NT2/D1 (cell line): ENCODE results near the gene ZNF182.
"Not testable (repeated sequence)": the region's sequence is repeated elsewhere in the genome, so short reads cannot be mapped to it uniquely, and the experiment has no call there.

Experiments
- DNase-seq: peaks from one replicate; pipeline ENCODE4 v3.0.0-alpha.2; 2011; ENCODE audit warnings: low read depth, low spot score
- H3K27me3 ChIP-seq: 2 replicates; pipeline ENCODE4 v1.6.0; 2011; ENCODE audit warnings: mild to moderate bottlenecking; ENCODE audit not compliant: insufficient read length, insufficient read depth
- H3K36me3 ChIP-seq: 2 replicates; pipeline ENCODE4 v1.6.1; 2011; ENCODE audit warnings: mild to moderate bottlenecking, low read length, mixed read lengths; ENCODE audit not compliant: insufficient read depth, insufficient read length
- H3K4me1 ChIP-seq: 2 replicates; pipeline ENCODE4 v1.5.1; 2011; ENCODE audit not compliant: insufficient read depth, insufficient read length
- H3K4me3 ChIP-seq: 2 replicates; pipeline ENCODE4 v1.5.1; 2011; ENCODE audit warnings: low read depth; ENCODE audit not compliant: insufficient read length
- H3K9ac ChIP-seq: 2 replicates; pipeline ENCODE4 v1.6.0; 2011; ENCODE audit warnings: low read depth; ENCODE audit not compliant: insufficient read length
- H3K9me3 ChIP-seq: 2 replicates; pipeline ENCODE4 v1.5.1; 2011; ENCODE audit warnings: mild to moderate bottlenecking, low read length; ENCODE audit not compliant: insufficient read depth
- SUZ12 ChIP-seq: IDR thresholded peaks from 2 replicates; pipeline ENCODE4 v1.6.1; 2011; ENCODE audit not compliant: insufficient read length, insufficient read depth; ENCODE audit errors: extremely low read depth
- YY1 ChIP-seq: IDR thresholded peaks from 2 replicates; pipeline ENCODE4 v1.6.1; 2011; ENCODE audit not compliant: insufficient read length, insufficient read depth
- ZNF274 ChIP-seq: IDR thresholded peaks from 2 replicates; pipeline ENCODE4 v1.6.1; 2011; ENCODE audit warnings: mild to moderate bottlenecking, low read depth, low read length

ZNF182 gene

DNA sequence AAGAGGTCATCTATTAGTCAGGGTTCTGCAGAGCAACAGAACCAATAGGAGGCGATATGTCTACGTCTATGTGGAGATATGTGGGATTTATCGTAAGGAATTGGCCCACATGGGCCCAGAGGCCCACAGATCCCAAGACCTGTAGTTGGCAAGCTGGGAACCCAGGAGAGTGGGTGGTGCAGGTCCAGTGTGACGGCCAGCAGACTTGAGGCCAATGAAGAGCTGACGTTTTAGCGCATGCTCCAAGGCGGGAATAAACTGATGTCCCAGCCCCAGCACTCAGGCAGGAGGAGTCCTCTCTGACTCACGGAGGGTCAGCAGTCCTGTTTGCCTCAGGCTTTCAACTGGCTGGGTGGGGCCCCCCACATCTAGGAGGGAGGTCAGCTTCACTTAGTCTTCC is 24.3 kb upstream of the ZNF182 start:
- no peak overlapping the region for H3K9ac ChIP-seq
- no peak overlapping the region for H3K4me3 ChIP-seq
- no peak for DNase-seq
- H3K36me3 ChIP-seq: no peaks in the 10 kb centered on the region
- no peaks in the 10 kb centered on the region for H3K27me3 ChIP-seq
- H3K9me3 ChIP-seq: no peaks in the 10 kb centered on the region
- H3K4me1 ChIP-seq: no peaks in the 10 kb centered on the region
- no peak for TF ChIP-seq ZNF274
- no peak for TF ChIP-seq SUZ12
- TF ChIP-seq YY1: no peak

DNA sequence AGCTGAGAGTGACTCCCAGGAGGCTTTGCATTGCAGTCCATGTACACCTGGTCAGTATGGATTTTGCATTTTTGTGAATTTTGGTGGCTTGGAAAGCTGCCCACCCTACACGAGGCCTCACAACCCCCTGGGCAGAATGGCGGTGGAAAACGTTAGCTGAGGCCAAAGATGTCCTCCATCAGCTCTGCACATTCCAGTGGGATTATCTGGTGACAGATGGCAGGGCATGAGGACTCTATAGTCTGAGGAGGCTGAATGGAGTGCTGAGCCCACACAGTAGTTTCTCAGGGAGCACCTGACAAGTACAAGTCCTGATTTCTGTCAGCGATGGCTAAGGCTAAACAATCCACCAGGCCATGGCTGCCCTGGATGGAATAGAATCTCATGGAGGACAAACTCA is 23.8 kb upstream of the ZNF182 start:
- not testable (repeated sequence) for H3K4me3 ChIP-seq, H3K27me3 ChIP-seq, DNase-seq, H3K9ac ChIP-seq, H3K4me1 ChIP-seq, H3K9me3 ChIP-seq, H3K36me3 ChIP-seq

DNA sequence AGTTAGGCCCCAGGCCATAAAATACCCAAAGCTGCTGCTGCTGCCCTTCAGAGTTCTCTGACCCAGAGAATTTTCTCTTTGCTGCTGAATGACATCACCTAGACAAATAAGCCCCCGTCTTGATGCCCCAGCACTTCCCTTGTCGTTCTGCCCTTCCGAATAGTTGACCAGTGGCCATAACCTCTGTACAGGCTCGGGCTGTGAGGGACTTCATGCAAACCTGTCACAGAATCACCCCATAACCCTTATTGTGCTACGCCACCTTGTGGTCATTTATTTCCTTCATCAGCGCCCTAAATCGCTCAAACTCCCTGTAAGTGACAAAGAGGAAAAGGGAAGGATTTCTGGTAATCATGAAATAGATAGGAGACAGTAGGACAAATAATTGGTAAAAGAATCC is 21.8 kb upstream of the ZNF182 start:
- no peaks in the 10 kb centered on the region for H3K27me3 ChIP-seq
- H3K9me3 ChIP-seq: 0 out of 2 replicates have a peak, but pooled peaks cover 9% of the 10 kb centered on the region
- peak; percentile 67 for DNase-seq
- H3K9ac ChIP-seq: no peak overlapping the region
- TF ChIP-seq SUZ12 (no peak), YY1 (no peak), ZNF274 (no peak)
- no peak overlapping the region for H3K4me3 ChIP-seq
- no peaks in the 10 kb centered on the region for H3K36me3 ChIP-seq
- H3K4me1 ChIP-seq: no peaks in the 10 kb centered on the region

DNA sequence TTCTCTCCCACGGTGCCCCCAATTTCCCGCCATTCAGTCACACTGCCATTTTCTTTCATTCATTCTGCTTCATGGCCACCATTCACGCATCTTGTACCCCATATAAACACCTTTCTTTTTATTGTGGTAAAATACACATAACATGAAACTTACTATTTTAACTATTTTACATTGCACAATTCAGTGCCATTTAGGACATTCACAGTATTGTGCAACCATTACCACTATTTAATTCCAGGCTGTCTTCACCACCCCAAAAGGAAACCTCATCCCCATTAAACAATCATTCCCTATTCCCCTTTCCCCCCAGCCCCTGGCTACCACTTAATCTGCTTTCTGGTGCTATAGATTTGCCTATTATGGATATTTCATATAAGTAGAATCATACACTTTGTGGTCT is 18.9 kb upstream of the ZNF182 start:
- Histone ChIP-seq H3K4me1 (no peaks in the 10 kb centered on the region), H3K9ac (no peak overlapping the region), H3K27me3 (no peaks in the 10 kb centered on the region), H3K9me3 (0 out of 2 replicates have a peak, but pooled peaks cover 9% of the 10 kb centered on the region), H3K4me3 (no peak overlapping the region), H3K36me3 (no peaks in the 10 kb centered on the region)
- TF ChIP-seq ZNF274 (no peak), SUZ12 (no peak), YY1 (no peak)
- DNase-seq: no peak

DNA sequence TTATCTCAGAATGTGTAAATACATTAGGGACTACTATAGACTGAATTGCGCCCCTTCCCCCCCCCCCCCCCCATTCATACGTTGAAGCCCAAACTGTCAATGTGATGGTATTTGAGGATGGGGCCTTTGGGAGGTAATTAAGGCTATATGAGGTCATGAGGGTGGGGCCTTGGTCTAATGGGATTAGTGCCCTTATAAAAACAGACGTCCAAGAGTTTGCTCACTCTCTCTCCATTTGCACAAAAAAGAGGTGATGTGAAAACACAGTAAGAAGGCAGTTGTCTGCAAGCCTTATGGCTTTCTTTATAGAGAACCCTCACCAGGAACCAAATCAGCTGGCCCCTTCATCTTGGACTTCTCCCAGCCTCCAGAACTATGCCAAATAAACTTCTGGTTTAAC is 18.3 kb upstream of the ZNF182 start:
- DNase-seq: no peak
- no peaks in the 10 kb centered on the region for H3K36me3 ChIP-seq
- H3K27me3 ChIP-seq: no peaks in the 10 kb centered on the region
- no peaks in the 10 kb centered on the region for H3K4me1 ChIP-seq
- 0 out of 2 replicates have a peak, but pooled peaks cover 9% of the 10 kb centered on the region for H3K9me3 ChIP-seq
- no peak overlapping the region for H3K9ac ChIP-seq
- H3K4me3 ChIP-seq: no peak overlapping the region
- TF ChIP-seq SUZ12: no peak
- TF ChIP-seq ZNF274: no peak
- TF ChIP-seq YY1: no peak

DNA sequence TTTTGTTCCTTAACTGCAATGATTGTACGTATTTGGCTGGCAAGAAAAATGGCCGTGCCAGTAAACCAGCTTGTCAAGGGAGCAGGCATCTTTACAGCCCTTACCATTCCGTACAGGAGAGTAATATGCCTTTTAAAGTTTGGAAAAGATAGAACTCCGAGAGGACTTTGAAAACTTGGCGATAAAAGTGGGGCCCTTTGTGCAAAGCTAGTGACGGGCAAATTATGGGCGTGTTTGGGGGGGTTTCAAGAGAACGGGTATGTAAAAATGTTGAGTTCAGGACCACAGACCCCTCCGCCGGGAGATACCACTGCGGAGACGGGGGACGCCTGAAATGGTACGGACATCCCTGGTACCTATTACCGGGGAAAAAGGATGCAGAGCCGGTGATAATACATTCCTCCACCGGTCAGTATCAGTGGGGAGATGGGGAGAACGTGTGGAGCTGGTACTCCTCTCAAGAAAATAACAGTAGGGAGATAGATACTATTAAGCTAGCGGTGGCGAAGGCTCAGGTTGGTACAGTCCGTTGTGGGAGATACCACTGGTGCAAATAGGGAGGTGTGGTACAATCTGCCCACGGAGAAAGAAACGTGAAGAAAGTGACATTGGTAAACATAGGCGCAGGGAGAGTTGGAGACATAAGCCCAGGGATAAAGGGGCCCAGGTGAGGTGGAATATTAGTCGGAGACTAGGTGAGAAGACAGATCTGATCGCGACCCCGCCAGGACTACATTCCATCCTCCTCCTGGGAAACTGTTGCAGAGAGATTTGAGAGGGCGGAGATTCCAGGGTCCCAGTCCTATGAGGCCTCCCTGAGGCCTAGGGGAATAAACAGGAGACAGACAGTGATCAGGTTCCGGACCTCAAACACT is 17.5 kb upstream of the ZNF182 start:
- no peaks in the 10 kb centered on the region for H3K36me3 ChIP-seq
- no peaks in the 10 kb centered on the region for H3K27me3 ChIP-seq
- H3K9ac ChIP-seq: peak overlapping the region; percentile 97
- H3K9me3 ChIP-seq: 0 out of 2 replicates have a peak, but pooled peaks cover 9% of the 10 kb centered on the region
- TF ChIP-seq SUZ12 (no peak), YY1 (peak; percentile 94)
- no peaks in the 10 kb centered on the region for H3K4me1 ChIP-seq
- peak; percentile 68 for DNase-seq
- H3K4me3 ChIP-seq: peak overlapping the region; percentile 69

DNA sequence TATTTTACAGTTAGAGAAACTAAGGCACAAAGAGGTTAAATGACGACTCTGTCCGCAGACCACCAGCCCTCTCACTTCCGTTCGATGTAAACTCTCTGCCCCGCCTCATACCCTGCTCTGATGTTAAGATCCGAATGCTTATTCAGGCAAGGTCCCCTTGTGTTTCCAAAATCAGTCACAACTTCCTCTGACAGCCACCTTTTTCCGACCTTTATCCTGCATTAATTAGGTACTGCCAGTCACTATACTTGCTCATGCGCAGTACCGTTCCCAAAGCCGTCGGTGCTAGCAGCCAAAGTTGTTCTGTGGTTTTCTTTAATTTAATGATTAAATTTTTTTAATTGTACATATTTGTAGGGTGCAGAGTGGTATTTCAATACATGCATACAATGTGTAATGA is 16.7 kb upstream of the ZNF182 start:
- H3K9me3 ChIP-seq, DNase-seq, H3K4me1 ChIP-seq, H3K36me3 ChIP-seq, H3K27me3 ChIP-seq, H3K9ac ChIP-seq, H3K4me3 ChIP-seq: not testable (repeated sequence)

- H3K36me3 ChIP-seq, DNase-seq, H3K27me3 ChIP-seq, H3K9ac ChIP-seq, H3K9me3 ChIP-seq, H3K4me1 ChIP-seq, H3K4me3 ChIP-seq: not testable (repeated sequence)
Measured at GRCh38 chrX:48019892-48020291, 16.1 kb upstream of the ZNF182 start.

- DNase-seq, H3K27me3 ChIP-seq, H3K9me3 ChIP-seq, H3K36me3 ChIP-seq, H3K9ac ChIP-seq, H3K4me1 ChIP-seq, H3K4me3 ChIP-seq: not testable (repeated sequence)
Measured at GRCh38 chrX:48016583-48017310, 13.0 kb upstream of the ZNF182 start.

- not testable (repeated sequence) for DNase-seq
Measured at GRCh38 chrX:48009445-48009960, 5.7 kb upstream of the ZNF182 start.

More at GRCh38 chrX:48009445-48009960, 5.7 kb upstream of the ZNF182 start:
- not testable (repeated sequence) for H3K36me3 ChIP-seq, H3K9ac ChIP-seq, H3K4me3 ChIP-seq, H3K4me1 ChIP-seq, H3K27me3 ChIP-seq, H3K9me3 ChIP-seq
